ENCODE results near the gene CXCL11.
"Not testable (repeated sequence)": the region's sequence is repeated elsewhere in the genome, so short reads cannot be mapped to it uniquely, and the experiment has no call there.

Gene CXCL11

GRCh38 chr4:76042241-76042998, 6.5 kb upstream of the CXCL11 start:
- DNase-seq = not testable (repeated sequence)

GRCh38 chr4:76036855-76037254, 985 bp upstream of the CXCL11 start:
- no peak for DNase-seq

GRCh38 chr4:76035141-76035540, 729 bp downstream of the CXCL11 start:
- no peak for DNase-seq

- DNase-seq = no peak
Observed at GRCh38 chr4:76029300-76029699, 6.6 kb downstream of the CXCL11 start.

GRCh38 chr4:76028350-76028765, 7.5 kb downstream of the CXCL11 start:
- DNase-seq = no peak

- no peak for DNase-seq
Observed at GRCh38 chr4:76024065-76024464, 11.8 kb downstream of the CXCL11 start.

- no peak for DNase-seq
Observed at GRCh38 chr4:76023389-76023788, 12.5 kb downstream of the CXCL11 start, which contains the start of gene CXCL10. Gene CXCL10 (minus strand): TSS chr4:76023497. CDS start chr4:76023431, 66 bp downstream.

- no peak for DNase-seq
Observed at GRCh38 chr4:76022677-76023076, 13.2 kb downstream of the CXCL11 start.

- no peak for DNase-seq
Observed at GRCh38 chr4:76022031-76022430, 13.8 kb downstream of the CXCL11 start.

GRCh38 chr4:76017056-76017686, 18.7 kb downstream of the CXCL11 start:
- DNase-seq = no peak

GRCh38 chr4:76016393-76016792, 19.5 kb downstream of the CXCL11 start:
- no peak for DNase-seq

- DNase-seq = no peak
Observed at GRCh38 chr4:76013540-76013939, 22.3 kb downstream of the CXCL11 start.

- no peak for DNase-seq
Observed at GRCh38 chr4:76012388-76012801, 23.5 kb downstream of the CXCL11 start.

GRCh38 chr4:76011700-76012387, 24.0 kb downstream of the CXCL11 start:
- DNase-seq = no peak

GRCh38 chr4:76011018-76011670, 24.7 kb downstream of the CXCL11 start:
- no peak for DNase-seq

GRCh38 chr4:76010576-76010975, 25.3 kb downstream of the CXCL11 start:
- no peak for DNase-seq

GRCh38 chr4:76009311-76009710, 26.6 kb downstream of the CXCL11 start:
- DNase-seq = no peak

- DNase-seq = no peak
Observed at GRCh38 chr4:76007089-76007862, 28.6 kb downstream of the CXCL11 start, which contains the start of gene CXCL9. Gene CXCL9 (minus strand): TSS chr4:76007509. CDS start chr4:76007449, 60 bp downstream.

GRCh38 chr4:76003620-76004019, 32.2 kb downstream of the CXCL11 start:
- DNase-seq = no peak

GRCh38 chr4:76003035-76003434, 32.8 kb downstream of the CXCL11 start:
- DNase-seq = no peak

GRCh38 chr4:76002176-76002575, 33.7 kb downstream of the CXCL11 start:
- no peak for DNase-seq

- no peak for DNase-seq
Observed at GRCh38 chr4:76001700-76002099, 34.2 kb downstream of the CXCL11 start.
